ENCODE measurements around the gene AK8. TPM values are rescaled to one million over a fixed set of nuclear protein-coding genes. Genes with fewer than 3 reads are reported as not detected.

The AK8 gene
- total RNA-seq, 4 donors from 2014 or later, result 0.27 to 1.3 TPM; not detected in 2

- intact Hi-C loops (cut with DNase I; ENCODE audit: low total_unique reads) (no loop called here), in situ Hi-C loops (cut with MboI; ENCODE audit: low pct_ligation_motif_present in 1 of 4, low pct_unique_long_range_greater_than_20kb in 1 of 4, low sequenced_read_pairs in 3 of 4) (loop anchor here in 3 of 4 donors (10.0 to 25.0 kb wide), 3 partner anchors 295 to 397 kb away; partner anchors contain the start of genes CFAP77 (in 3 of the 3) and TTF1 (in 2 of the 3))
- Histone ChIP-seq H3K27ac (no peak overlapping the region), H3K9me3 (no peaks in the 10 kb centered on the region), H3K4me3 (no peak overlapping the region), H3K27me3 (peaks cover 34% of the 10 kb centered on the region), H3K4me1 (no peaks in the 10 kb centered on the region), H3K36me3 (no peaks in the 10 kb centered on the region)
- no peak for DNase-seq
- 59 to 63% methylated on average over 4 to 11 of the region's 11 CpGs for WGBS, 2 donors (ENCODE audit: low coverage in 1 of 2)
- no peak for TF ChIP-seq POLR2A (IDR thresholded peaks at IDR 0.05)
These were observed 68.3 kb downstream of the AK8 start for GRCh38 chr9:132809677-132810271.

GRCh38 chr9:132808645-132809044 lies 69.4 kb downstream of the AK8 start:
- Histone ChIP-seq H3K36me3 (no peaks in the 10 kb centered on the region), H3K27ac (no peak overlapping the region), H3K4me1 (no peaks in the 10 kb centered on the region), H3K4me3 (no peak overlapping the region), H3K9me3 (no peaks in the 10 kb centered on the region), H3K27me3 (peaks cover 44% of the 10 kb centered on the region)
- 79 to 94% methylated on average over 4 to 6 of the region's 6 CpGs for WGBS, 2 donors (ENCODE audit: low coverage in 1 of 2)
- TF ChIP-seq POLR2A (IDR thresholded peaks at IDR 0.05) (no peak), POLR2AphosphoS5 (IDR thresholded peaks at IDR 0.05) (no peak), CTCF (IDR thresholded peaks at IDR 0.05) (no peak), EP300 (IDR thresholded peaks at IDR 0.05; ENCODE audit: low read depth) (no peak)
- intact Hi-C loops (cut with DNase I; ENCODE audit: low total_unique reads) (no loop called here), in situ Hi-C loops (cut with MboI; ENCODE audit: low pct_ligation_motif_present in 1 of 4, low pct_unique_long_range_greater_than_20kb in 1 of 4, low sequenced_read_pairs in 3 of 4) (loop anchor here in 3 of 4 donors (10.0 to 25.0 kb wide), 3 partner anchors 294 to 396 kb away; partner anchors contain the start of genes CFAP77 (in 3 of the 3) and TTF1 (in 2 of the 3))
- DNase-seq, result no peak

- no peak for DNase-seq
- peaks cover 60% of the 10 kb centered on the region for H3K27me3 ChIP-seq
- H3K27ac ChIP-seq, result no peak overlapping the region
- H3K9me3 ChIP-seq, result no peaks in the 10 kb centered on the region
- no peak overlapping the region for H3K4me3 ChIP-seq
- 55 to 73% methylated on average over 4 to 13 of the region's 13 CpGs for WGBS, 2 donors (ENCODE audit: low coverage in 1 of 2)
- TF ChIP-seq EP300 (IDR thresholded peaks at IDR 0.05; ENCODE audit: low read depth) (no peak), POLR2A (IDR thresholded peaks at IDR 0.05) (no peak), POLR2AphosphoS5 (IDR thresholded peaks at IDR 0.05) (no peak), CTCF (IDR thresholded peaks at IDR 0.05) (no peak)
- intact Hi-C loops (cut with DNase I; ENCODE audit: low total_unique reads) (no loop called here), in situ Hi-C loops (cut with MboI; ENCODE audit: low pct_ligation_motif_present in 1 of 4, low pct_unique_long_range_greater_than_20kb in 1 of 4, low sequenced_read_pairs in 3 of 4) (loop anchor here in 3 of 4 donors (10.0 to 25.0 kb wide), 3 partner anchors 292 to 395 kb away; partner anchors contain the start of genes CFAP77 (in 3 of the 3) and TTF1 (in 2 of the 3))
- H3K4me1 ChIP-seq, result no peaks in the 10 kb centered on the region
- no peaks in the 10 kb centered on the region for H3K36me3 ChIP-seq
These were observed 71.2 kb downstream of the AK8 start for GRCh38 chr9:132806723-132807421.

GRCh38 chr9:132806306-132806705 lies 71.8 kb downstream of the AK8 start:
- DNase-seq, result no peak
- Histone ChIP-seq H3K4me3 (no peak overlapping the region), H3K27ac (no peak overlapping the region), H3K9me3 (no peaks in the 10 kb centered on the region), H3K4me1 (no peaks in the 10 kb centered on the region), H3K27me3 (peaks cover 60% of the 10 kb centered on the region), H3K36me3 (no peaks in the 10 kb centered on the region)
- 70% methylated on average over 7 to 9 of the region's 9 CpGs for WGBS, 2 donors (ENCODE audit: low coverage in 1 of 2)
- intact Hi-C loops (cut with DNase I; ENCODE audit: low total_unique reads), result no loop called here
- in situ Hi-C loops (cut with MboI; ENCODE audit: low pct_ligation_motif_present in 1 of 4, low pct_unique_long_range_greater_than_20kb in 1 of 4, low sequenced_read_pairs in 3 of 4), result loop anchor here in 3 of 4 donors (10.0 to 25.0 kb wide), 3 partner anchors 292 to 394 kb away; partner anchors contain the start of genes CFAP77 (in 3 of the 3) and TTF1 (in 2 of the 3)
- no peak for TF ChIP-seq CTCF (IDR thresholded peaks at IDR 0.05)
- TF ChIP-seq POLR2A (IDR thresholded peaks at IDR 0.05), result no peak
- TF ChIP-seq POLR2AphosphoS5 (IDR thresholded peaks at IDR 0.05), result no peak
- no peak for TF ChIP-seq EP300 (IDR thresholded peaks at IDR 0.05; ENCODE audit: low read depth)

Data from transverse colon (tissue), 4 donors.